ENCODE measurements around the gene CD79A.

DNA sequence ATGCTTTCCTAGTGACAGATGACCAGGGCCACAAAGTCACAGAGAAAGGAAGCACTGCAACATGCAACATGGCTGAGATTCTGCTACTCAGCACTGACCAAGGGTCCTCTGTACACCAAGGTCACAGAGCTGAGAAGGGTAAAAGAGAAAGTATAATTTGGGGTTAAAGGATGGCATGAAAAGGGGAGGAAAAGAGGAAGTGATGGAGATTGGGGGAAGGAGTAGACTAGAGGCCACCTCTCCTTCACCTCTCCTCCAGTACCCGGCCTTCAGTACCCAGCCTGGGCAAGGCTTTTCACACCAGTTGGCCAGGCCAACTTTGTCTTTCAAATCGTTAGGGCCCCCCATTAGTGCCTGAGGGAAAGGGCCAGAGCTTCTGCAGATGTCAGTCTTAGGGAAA lies 23.3 kb upstream of the CD79A start:
- TF ChIP-seq POLR2AphosphoS5 (IDR thresholded peaks at IDR 0.05; ENCODE audit: low read depth, low read length), result no peak
- TF ChIP-seq POLR2A (IDR thresholded peaks at IDR 0.05; ENCODE audit: low read depth, low read length), result no peak

All from GM12892 (cell line).